Measurements from ENCODE around the gene CPNE6.

Gene CPNE6

DNA sequence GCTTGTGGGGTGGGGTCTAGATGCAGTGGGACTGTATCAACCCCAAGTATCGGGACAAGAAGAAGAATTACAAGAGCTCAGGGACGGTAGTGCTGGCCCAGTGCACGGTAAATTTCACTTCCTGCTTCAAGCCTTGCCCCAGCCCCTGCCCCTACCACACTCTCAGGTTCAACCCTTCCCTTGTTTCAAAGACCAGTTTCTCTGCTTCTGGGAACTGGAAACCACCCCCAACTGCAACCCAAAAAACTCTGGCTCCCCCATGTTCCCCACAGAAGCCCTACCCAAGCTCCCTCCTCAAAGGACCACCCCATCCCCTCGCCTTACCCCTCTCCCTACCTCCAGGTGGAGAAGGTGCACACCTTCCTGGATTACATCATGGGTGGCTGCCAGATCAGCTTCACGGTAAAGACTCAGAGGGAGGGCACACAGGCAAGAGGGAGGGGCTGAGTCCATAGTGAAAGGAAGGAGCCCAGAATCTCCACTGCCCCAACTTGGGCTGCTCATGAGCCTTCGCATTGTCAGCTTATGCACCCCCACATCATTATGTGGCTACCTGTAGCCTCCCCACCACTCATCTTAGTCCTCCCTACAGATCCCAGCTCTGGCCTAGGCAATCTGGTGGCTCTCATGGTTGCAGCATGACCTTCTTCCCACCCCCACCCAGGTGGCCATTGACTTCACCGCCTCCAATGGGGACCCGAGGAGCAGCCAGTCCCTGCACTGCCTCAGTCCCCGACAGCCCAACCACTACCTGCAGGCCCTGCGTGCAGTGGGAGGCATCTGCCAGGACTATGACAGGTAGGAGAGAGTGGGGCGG lies 4.3 kb downstream of the CPNE6 start:
- no peak for ATAC-seq
- TF ChIP-seq ZNF8 (CRISPR knock-in tag; IDR thresholded peaks at IDR 0.05) (no peak), RARB (CRISPR knock-in tag; IDR thresholded peaks at IDR 0.05) (no peak), ZFP3 (CRISPR knock-in tag; IDR thresholded peaks at IDR 0.05) (no peak), PPARA (CRISPR knock-in tag; IDR thresholded peaks at IDR 0.05; ENCODE audit: borderline replicate concordance) (no peak), TOX (CRISPR knock-in tag; IDR thresholded peaks at IDR 0.05; ENCODE audit: borderline replicate concordance) (no peak), ARNTL (CRISPR knock-in tag; IDR thresholded peaks at IDR 0.05; ENCODE audit: borderline replicate concordance, low read depth) (no peak), ZNF565 (CRISPR knock-in tag; conservative IDR thresholded peaks at IDR 0.05; ENCODE audit: low read depth) (no peak), ZC3H10 (CRISPR knock-in tag; IDR thresholded peaks at IDR 0.05) (no peak), OSR1 (CRISPR knock-in tag; IDR thresholded peaks at IDR 0.05) (no peak)
- TF ChIP-seq, protein P1, sequence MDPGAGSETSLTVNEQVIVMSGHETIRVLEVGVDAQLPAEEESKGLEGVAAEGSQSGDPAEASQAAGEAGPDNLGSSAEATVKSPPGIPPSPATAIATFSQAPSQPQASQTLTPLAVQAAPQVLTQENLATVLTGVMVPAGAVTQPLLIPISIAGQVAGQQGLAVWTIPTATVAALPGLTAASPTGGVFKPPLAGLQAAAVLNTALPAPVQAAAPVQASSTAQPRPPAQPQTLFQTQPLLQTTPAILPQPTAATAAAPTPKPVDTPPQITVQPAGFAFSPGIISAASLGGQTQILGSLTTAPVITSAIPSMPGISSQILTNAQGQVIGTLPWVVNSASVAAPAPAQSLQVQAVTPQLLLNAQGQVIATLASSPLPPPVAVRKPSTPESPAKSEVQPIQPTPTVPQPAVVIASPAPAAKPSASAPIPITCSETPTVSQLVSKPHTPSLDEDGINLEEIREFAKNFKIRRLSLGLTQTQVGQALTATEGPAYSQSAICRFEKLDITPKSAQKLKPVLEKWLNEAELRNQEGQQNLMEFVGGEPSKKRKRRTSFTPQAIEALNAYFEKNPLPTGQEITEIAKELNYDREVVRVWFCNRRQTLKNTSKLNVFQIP (CRISPR knock-in tag; IDR thresholded peaks at IDR 0.05; ENCODE audit: borderline replicate concordance, low read depth), result no peak
- TF ChIP-seq, protein P2, sequence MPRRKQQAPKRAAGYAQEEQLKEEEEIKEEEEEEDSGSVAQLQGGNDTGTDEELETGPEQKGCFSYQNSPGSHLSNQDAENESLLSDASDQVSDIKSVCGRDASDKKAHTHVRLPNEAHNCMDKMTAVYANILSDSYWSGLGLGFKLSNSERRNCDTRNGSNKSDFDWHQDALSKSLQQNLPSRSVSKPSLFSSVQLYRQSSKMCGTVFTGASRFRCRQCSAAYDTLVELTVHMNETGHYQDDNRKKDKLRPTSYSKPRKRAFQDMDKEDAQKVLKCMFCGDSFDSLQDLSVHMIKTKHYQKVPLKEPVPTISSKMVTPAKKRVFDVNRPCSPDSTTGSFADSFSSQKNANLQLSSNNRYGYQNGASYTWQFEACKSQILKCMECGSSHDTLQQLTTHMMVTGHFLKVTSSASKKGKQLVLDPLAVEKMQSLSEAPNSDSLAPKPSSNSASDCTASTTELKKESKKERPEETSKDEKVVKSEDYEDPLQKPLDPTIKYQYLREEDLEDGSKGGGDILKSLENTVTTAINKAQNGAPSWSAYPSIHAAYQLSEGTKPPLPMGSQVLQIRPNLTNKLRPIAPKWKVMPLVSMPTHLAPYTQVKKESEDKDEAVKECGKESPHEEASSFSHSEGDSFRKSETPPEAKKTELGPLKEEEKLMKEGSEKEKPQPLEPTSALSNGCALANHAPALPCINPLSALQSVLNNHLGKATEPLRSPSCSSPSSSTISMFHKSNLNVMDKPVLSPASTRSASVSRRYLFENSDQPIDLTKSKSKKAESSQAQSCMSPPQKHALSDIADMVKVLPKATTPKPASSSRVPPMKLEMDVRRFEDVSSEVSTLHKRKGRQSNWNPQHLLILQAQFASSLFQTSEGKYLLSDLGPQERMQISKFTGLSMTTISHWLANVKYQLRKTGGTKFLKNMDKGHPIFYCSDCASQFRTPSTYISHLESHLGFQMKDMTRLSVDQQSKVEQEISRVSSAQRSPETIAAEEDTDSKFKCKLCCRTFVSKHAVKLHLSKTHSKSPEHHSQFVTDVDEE (CRISPR knock-in tag; IDR thresholded peaks at IDR 0.05), result no peak

DNA sequence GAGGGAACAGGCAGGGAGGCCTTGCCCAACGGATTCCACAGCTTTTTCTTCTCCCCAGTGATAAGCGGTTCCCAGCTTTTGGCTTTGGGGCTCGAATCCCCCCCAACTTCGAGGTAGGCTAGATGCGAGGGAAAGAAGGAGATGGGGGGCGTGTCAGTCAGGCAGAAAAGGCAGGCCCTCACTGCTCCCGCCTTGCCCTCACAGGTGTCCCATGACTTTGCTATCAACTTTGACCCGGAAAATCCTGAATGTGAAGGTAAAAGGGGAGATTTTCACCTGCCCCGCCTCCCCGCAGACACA lies 4.9 kb downstream of the CPNE6 start:
- ATAC-seq, result no peak
- TF ChIP-seq ARNTL (CRISPR knock-in tag; IDR thresholded peaks at IDR 0.05; ENCODE audit: borderline replicate concordance, low read depth), result no peak

DNA sequence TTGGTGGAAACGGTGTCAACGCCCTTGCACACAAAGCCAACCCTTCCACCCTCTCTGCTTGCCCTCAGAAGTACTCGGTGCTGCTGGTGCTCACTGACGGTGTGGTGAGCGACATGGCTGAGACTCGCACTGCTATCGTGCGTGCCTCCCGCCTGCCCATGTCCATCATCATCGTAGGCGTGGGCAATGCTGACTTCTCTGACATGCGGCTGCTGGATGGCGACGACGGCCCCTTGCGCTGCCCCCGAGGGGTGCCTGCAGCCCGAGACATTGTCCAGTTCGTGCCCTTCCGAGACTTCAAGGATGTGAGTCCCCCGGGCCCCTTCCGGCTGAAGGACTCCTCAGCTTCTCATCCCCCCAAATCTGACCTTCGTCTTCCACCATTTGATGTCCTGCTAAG lies 5.7 kb downstream of the CPNE6 start:
- ATAC-seq, result no peak
- no peak for TF ChIP-seq ZFP30 (CRISPR knock-in tag; IDR thresholded peaks at IDR 0.05)
- TF ChIP-seq, protein P3, sequence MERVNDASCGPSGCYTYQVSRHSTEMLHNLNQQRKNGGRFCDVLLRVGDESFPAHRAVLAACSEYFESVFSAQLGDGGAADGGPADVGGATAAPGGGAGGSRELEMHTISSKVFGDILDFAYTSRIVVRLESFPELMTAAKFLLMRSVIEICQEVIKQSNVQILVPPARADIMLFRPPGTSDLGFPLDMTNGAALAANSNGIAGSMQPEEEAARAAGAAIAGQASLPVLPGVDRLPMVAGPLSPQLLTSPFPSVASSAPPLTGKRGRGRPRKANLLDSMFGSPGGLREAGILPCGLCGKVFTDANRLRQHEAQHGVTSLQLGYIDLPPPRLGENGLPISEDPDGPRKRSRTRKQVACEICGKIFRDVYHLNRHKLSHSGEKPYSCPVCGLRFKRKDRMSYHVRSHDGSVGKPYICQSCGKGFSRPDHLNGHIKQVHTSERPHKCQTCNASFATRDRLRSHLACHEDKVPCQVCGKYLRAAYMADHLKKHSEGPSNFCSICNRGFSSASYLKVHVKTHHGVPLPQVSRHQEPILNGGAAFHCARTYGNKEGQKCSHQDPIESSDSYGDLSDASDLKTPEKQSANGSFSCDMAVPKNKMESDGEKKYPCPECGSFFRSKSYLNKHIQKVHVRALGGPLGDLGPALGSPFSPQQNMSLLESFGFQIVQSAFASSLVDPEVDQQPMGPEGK (CRISPR knock-in tag; IDR thresholded peaks at IDR 0.05; ENCODE audit: borderline replicate concordance), result no peak
- TF ChIP-seq, protein P4, sequence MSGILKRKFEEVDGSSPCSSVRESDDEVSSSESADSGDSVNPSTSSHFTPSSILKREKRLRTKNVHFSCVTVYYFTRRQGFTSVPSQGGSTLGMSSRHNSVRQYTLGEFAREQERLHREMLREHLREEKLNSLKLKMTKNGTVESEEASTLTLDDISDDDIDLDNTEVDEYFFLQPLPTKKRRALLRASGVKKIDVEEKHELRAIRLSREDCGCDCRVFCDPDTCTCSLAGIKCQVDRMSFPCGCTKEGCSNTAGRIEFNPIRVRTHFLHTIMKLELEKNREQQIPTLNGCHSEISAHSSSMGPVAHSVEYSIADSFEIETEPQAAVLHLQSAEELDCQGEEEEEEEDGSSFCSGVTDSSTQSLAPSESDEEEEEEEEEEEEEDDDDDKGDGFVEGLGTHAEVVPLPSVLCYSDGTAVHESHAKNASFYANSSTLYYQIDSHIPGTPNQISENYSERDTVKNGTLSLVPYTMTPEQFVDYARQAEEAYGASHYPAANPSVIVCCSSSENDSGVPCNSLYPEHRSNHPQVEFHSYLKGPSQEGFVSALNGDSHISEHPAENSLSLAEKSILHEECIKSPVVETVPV (CRISPR knock-in tag; IDR thresholded peaks at IDR 0.05), result no peak
- TF ChIP-seq, protein P1 (CRISPR knock-in tag; IDR thresholded peaks at IDR 0.05; ENCODE audit: borderline replicate concordance, low read depth), result no peak
- no peak for TF ChIP-seq OSR1 (CRISPR knock-in tag; IDR thresholded peaks at IDR 0.05)
- TF ChIP-seq, protein P5, sequence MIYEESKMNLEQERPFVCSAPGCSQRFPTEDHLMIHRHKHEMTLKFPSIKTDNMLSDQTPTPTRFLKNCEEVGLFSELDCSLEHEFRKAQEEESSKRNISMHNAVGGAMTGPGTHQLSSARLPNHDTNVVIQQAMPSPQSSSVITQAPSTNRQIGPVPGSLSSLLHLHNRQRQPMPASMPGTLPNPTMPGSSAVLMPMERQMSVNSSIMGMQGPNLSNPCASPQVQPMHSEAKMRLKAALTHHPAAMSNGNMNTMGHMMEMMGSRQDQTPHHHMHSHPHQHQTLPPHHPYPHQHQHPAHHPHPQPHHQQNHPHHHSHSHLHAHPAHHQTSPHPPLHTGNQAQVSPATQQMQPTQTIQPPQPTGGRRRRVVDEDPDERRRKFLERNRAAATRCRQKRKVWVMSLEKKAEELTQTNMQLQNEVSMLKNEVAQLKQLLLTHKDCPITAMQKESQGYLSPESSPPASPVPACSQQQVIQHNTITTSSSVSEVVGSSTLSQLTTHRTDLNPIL (CRISPR knock-in tag; IDR thresholded peaks at IDR 0.05; ENCODE audit: low read depth), result no peak

DNA sequence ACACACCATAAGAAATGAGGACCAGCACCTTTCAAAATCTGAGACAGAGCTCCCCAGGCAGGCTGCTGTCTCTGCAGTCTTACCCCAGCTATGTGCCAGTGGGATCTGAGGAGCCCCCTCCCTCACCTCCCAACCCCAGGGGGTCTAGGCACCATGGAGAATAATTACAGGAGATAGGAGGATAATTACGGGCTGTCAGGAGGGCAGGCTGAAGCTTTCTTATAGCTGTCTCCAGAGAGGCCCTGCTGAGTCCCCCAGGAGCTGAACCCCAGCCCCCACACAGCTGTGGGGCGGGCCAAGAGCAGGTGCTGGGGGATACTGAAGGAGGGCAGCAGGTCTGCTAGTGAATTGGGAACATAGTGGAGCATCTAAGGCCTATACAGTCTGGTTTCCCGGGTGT lies 6.8 kb downstream of the CPNE6 start:
- ATAC-seq, result no peak
- TF ChIP-seq ISL1 (CRISPR knock-in tag; IDR thresholded peaks at IDR 0.05), result no peak
- TF ChIP-seq ZNF70 (CRISPR knock-in tag; IDR thresholded peaks at IDR 0.05), result no peak
- no peak for TF ChIP-seq ZC3H10 (CRISPR knock-in tag; IDR thresholded peaks at IDR 0.05)
- TF ChIP-seq, protein P2 (CRISPR knock-in tag; IDR thresholded peaks at IDR 0.05), result no peak
- no peak for TF ChIP-seq BACH2 (CRISPR knock-in tag; IDR thresholded peaks at IDR 0.05; ENCODE audit: borderline replicate concordance)
- TF ChIP-seq GLIS3 (CRISPR knock-in tag; IDR thresholded peaks at IDR 0.05), result no peak
- no peak for TF ChIP-seq CSDC2 (CRISPR knock-in tag; IDR thresholded peaks at IDR 0.05)
- no peak for TF ChIP-seq PPARA (CRISPR knock-in tag; IDR thresholded peaks at IDR 0.05; ENCODE audit: borderline replicate concordance)
- no peak for TF ChIP-seq ESRRG (CRISPR knock-in tag; IDR thresholded peaks at IDR 0.05)

All from SK-N-SH treated with all-trans-retinoic acid at 6 μM for 48 hours (cell line).